Measurements from ENCODE around the gene SLC2A1. TPM values are rescaled to one million over a fixed set of nuclear protein-coding genes. Genes with fewer than 3 reads are reported as not detected.
A peak's percentile ranks its signal among the peaks of the same experiment; 100 is the strongest.

The SLC2A1 gene
- total and polyA plus RNA-seq, 2 of the 13 experiments (the other 11 are each of a cell fraction or from before 2014, with no cell fraction given), result 125 to 423 TPM

DNA sequence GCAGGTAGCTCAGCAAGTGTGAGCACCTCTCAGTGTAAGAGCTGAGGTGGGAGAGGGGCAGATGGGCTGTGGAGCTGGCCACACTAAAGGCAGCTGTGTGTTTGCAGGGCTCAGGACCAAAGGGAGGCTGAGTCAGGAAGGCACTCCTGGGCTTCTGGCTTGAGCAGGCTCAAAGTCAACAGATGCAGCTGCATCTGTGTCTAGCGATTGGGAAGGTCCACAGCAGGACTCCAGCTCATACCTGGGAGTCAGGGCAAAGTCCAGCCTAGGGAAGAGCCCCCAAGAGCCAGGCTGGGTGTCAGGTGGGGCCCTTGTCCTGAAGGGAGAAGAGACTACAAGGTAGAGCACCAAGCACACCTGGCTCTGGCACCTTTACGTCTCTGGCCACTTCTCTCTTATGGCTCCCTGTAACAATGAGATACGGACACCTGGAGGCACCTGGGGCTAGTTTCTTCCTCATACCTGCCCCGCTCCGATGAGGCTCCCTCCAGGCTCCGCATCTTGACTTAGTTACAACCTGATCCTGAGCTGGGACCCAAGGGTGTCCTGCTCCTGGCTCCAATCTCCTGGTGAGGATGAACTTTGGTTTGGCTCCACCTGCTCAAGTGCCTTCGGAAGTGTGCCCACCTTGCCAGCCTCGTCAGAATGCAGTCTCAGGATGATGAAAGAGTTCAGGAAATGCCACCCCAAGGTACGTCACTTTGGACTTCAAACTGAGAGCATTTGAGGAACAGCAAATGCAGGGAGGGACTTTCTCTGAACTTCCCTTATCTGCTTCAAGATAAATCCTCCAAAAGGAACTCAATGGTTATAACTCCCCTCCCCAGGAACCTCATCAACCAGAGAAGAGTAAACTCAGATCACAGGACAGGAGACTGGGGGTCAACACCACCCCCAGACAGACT, 21.5 kb upstream of the SLC2A1 start (continued):
- peak; percentile 49; the same call in 1 of the 2 replicates for TF ChIP-seq FOXP4 (CRISPR knock-in tag; IDR thresholded peaks at IDR 0.05)
- TF ChIP-seq, protein P1, sequence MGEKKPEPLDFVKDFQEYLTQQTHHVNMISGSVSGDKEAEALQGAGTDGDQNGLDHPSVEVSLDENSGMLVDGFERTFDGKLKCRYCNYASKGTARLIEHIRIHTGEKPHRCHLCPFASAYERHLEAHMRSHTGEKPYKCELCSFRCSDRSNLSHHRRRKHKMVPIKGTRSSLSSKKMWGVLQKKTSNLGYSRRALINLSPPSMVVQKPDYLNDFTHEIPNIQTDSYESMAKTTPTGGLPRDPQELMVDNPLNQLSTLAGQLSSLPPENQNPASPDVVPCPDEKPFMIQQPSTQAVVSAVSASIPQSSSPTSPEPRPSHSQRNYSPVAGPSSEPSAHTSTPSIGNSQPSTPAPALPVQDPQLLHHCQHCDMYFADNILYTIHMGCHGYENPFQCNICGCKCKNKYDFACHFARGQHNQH (CRISPR knock-in tag; IDR thresholded peaks at IDR 0.05), result no peak
- TF ChIP-seq RARA (CRISPR knock-in tag; IDR thresholded peaks at IDR 0.05), result peak; percentile 55; the same call in 1 of the 2 replicates
- no peak for TF ChIP-seq ZFP62 (CRISPR knock-in tag; IDR thresholded peaks at IDR 0.05)
- TF ChIP-seq, protein P2, sequence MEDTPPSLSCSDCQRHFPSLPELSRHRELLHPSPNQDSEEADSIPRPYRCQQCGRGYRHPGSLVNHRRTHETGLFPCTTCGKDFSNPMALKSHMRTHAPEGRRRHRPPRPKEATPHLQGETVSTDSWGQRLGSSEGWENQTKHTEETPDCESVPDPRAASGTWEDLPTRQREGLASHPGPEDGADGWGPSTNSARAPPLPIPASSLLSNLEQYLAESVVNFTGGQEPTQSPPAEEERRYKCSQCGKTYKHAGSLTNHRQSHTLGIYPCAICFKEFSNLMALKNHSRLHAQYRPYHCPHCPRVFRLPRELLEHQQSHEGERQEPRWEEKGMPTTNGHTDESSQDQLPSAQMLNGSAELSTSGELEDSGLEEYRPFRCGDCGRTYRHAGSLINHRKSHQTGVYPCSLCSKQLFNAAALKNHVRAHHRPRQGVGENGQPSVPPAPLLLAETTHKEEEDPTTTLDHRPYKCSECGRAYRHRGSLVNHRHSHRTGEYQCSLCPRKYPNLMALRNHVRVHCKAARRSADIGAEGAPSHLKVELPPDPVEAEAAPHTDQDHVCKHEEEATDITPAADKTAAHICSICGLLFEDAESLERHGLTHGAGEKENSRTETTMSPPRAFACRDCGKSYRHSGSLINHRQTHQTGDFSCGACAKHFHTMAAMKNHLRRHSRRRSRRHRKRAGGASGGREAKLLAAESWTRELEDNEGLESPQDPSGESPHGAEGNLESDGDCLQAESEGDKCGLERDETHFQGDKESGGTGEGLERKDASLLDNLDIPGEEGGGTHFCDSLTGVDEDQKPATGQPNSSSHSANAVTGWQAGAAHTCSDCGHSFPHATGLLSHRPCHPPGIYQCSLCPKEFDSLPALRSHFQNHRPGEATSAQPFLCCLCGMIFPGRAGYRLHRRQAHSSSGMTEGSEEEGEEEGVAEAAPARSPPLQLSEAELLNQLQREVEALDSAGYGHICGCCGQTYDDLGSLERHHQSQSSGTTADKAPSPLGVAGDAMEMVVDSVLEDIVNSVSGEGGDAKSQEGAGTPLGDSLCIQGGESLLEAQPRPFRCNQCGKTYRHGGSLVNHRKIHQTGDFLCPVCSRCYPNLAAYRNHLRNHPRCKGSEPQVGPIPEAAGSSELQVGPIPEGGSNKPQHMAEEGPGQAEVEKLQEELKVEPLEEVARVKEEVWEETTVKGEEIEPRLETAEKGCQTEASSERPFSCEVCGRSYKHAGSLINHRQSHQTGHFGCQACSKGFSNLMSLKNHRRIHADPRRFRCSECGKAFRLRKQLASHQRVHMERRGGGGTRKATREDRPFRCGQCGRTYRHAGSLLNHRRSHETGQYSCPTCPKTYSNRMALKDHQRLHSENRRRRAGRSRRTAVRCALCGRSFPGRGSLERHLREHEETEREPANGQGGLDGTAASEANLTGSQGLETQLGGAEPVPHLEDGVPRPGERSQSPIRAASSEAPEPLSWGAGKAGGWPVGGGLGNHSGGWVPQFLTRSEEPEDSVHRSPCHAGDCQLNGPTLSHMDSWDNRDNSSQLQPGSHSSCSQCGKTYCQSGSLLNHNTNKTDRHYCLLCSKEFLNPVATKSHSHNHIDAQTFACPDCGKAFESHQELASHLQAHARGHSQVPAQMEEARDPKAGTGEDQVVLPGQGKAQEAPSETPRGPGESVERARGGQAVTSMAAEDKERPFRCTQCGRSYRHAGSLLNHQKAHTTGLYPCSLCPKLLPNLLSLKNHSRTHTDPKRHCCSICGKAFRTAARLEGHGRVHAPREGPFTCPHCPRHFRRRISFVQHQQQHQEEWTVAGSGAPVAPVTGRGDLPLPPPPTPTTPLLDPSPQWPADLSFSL (CRISPR knock-in tag; IDR thresholded peaks at IDR 0.05), result no peak
- TF ChIP-seq RNF219 (CRISPR knock-in tag; IDR thresholded peaks at IDR 0.05), result no peak
- TF ChIP-seq, protein P3, sequence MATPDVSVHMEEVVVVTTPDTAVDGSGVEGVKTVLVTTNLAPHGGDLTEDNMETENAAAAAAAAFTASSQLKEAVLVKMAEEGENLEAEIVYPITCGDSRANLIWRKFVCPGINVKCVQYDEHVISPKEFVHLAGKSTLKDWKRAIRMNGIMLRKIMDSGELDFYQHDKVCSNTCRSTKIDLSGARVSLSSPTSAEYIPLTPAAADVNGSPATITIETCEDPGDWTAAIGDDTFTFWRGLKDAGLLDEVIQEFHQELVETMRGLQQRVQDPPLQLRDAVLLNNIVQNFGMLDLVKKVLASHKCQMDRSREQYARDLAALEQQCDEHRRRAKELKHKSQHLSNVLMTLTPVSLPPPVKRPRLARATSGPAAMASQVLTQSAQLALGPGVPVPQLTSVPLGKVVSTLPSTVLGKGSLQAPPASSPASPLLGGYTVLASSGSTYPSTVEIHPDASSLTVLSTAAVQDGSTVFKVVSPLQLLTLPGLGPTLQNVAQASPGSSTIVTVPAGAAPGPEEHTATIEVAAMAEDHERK (CRISPR knock-in tag; IDR thresholded peaks at IDR 0.05; ENCODE audit: low read depth), result no peak
- no peak for TF ChIP-seq IRF2 (CRISPR knock-in tag; IDR thresholded peaks at IDR 0.05)
- no peak for TF ChIP-seq SMARCE1 (IDR thresholded peaks at IDR 0.05; ENCODE audit: borderline replicate concordance)
- peak; percentile 76 for TF ChIP-seq TCF7 (IDR thresholded peaks at IDR 0.05; ENCODE audit: low read depth)
- no peak for TF ChIP-seq ZNF563 (CRISPR knock-in tag; IDR thresholded peaks at IDR 0.05)
- TF ChIP-seq ZNF589 (CRISPR knock-in tag; conservative IDR thresholded peaks at IDR 0.05), result no peak
